Left forelimb (tissue), 1 donor: Measurements from ENCODE around the gene TRABD2A.

ENCODE experiments used
- DNase-seq: peaks from one replicate; pipeline ENCODE4 v3.0.0-alpha.2; 2018; ENCODE audit warnings: low spot score

TRABD2A gene

DNA sequence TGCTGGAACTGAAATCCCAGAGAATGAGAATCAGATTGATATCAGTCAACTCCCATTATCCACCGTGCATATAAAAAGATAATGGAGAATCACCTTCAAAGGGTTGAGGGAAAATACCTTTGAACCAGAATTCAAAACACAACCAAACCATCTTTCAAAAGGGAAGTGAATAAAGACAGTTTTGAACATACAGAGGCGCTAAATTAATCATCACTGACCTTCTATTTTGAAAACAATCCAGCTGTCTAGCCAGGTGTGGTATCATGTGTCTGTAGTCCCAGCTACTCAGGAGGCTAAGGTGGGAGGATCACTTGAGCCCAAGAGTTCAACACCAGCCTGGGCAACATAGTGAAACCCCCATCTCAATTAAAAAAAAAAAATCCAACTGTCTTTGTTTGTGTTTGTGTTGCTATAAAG, 63.6 kb downstream of the TRABD2A start:
- DNase-seq = no peak

GRCh38 chr2:84816426-84817026, 64.4 kb downstream of the TRABD2A start:
- no peak for DNase-seq

GRCh38 chr2:84815146-84815545, 65.7 kb downstream of the TRABD2A start:
- no peak for DNase-seq

DNA sequence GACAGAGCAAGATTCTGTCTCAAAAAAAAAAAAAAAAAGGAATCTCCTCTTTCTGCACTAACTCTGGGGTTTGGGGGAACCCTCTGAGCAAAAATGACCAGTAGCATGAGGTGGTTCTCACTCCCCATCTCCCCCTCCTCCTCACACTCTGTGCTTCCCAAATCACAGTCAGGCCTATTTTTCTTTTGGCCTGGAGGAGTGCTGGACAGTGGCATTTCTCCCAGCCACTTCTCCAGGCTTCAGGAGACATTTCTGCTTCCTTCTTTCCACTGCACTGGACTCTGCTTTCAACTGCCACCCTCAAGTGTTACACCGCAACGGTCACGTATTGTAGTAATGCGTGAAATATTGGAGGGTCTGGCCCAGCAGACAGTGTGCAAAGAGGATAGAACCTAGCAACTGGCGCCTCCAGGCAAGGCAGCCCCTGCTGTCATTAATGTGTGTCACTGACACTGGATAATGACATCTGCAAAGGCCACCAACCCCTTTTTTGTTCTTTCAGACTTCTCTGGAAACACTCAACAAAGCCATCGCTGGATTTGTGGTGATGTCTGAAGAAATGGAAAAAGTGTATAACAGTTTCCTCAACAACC, 68.9 kb downstream of the TRABD2A start:
- DNase-seq = no peak

DNA sequence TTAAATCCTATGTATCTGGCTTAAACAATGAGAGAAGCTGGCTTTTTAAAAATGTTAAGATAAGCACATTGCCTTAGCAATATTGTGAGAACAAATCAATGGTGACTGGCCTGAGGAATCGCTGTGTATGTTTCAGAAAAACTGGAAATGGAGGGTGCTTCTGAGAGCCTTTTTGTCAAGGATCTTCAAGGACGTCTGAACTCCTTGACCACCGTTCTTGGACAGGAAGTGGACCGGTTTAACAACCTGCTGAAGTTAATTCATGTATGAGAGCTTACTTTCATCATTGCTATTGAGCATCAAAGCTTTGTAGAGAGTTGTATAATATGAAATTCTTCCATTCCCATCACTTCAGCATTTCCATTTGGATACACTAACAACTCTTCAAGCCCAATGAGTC, 72.6 kb downstream of the TRABD2A start:
- DNase-seq = no peak

DNA sequence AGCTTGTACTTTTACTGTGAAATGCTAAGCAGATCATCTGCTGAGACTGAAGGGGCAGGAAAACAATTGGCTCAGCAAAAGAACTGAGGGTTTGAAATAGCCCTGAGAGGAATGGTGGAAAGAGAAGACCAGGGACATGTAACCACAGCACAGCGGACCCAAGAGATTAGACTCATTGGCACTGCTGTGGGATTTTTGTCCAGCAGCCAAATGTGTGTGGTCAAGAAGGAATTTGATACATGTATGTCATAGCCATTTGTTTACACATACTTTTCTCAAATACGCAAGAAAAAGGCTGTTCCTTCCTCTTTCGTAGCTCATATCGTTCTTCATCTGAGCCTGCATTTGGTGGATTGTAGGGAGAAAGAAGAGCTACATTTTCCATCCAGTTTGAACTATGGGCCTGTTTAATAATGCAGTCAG, 73.8 kb downstream of the TRABD2A start:
- no peak for DNase-seq

DNA sequence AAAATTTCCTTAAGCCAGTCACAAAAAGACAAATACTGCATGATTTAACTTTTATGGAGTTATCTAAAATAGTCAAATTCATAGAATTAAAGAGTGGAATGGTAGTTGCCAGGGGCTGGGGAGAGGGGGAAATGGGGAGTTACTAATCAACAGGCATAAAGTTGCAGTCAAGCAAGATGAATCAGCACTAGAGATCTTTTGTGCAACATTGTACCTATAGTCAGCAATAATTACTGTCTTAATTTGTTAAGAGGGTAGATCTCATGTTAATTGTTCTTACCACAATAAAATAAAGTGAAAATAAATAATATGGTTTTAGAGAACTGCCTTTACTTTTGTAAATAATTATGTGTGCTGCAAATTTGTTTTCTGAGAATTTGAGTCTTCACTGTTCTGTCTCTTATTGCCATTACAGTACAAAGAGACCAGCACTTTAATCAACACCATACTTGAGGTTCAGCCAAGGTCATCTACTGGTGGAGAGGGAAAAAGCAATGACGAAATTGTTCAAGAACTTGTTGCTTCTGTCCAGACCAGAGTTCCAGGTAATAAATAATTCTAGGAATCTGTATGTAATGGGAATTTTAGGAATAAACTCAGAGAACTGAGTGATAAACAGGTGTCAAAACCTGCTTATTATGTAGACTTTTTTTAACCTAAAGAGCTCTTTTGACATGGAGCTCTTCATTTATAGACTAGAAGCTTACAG, 75.5 kb downstream of the TRABD2A start:
- DNase-seq = no peak

DNA sequence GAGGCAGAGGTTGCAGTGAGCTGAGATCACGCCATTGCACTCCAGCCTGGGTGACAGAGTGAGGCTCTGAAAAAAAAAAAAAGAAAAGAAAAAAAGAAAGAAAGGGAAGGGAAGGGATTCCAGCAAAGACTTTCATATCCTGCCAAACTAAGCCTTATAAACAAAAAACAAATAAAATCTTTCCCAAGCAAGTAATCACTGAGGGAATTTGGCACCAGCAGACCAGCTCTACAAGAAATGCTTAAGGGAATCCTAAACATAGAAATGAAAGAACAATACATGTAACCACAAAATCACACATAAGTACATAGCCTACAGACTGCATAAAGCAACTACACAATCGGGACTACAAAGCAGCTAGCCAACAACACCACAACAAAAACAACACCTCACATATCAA, 79.1 kb downstream of the TRABD2A start:
- no peak for DNase-seq

DNA sequence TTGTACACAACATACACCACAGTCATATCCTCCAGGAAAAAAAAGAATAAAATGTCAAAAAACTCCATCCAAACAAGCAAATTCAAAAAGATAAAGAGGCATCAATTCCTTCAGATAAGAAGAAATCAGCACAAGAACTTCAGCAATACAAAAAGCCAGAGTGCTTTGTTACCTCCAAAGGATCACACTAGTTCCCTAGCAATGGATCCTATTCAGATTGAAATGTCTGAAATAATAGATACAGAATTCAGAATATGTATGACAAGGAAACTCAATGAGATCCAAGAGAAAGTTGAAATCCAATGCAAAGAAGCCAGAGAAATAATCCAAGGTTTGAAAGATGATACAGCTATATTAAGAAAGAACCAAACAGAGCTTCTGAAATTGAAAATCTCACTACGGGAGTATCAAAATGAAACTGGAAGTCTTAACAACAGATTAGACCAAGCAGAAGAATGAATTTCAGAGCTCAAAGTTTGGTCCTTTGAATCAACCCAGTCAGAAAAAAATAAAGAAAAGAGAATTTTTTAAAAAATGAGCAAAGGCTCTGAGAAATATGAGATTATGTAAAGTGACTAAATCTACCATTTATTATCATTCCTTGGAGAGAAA, 80.6 kb downstream of the TRABD2A start:
- DNase-seq = no peak

- DNase-seq = no peak
Measured at GRCh38 chr2:84799772-84800171, 81.1 kb downstream of the TRABD2A start.

GRCh38 chr2:84797271-84797670, 83.6 kb downstream of the TRABD2A start:
- no peak for DNase-seq

DNA sequence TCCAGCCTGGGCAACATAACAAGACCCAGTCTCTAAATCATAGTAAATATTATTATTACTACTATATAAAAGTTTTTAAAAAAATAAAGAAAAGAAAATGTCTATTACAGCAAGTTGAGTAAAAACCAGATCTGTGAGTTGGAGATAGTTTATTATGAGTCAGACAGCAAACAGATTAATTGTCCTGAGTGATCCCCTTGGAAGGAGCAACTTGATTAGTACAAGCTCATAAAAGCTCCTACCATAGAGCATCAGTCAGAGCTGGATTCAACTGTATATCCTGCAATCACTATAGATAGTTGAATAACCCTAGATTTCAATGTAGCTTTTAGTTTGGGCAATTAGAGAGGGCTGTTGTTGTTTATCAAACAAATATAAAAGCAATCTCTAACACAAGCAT, 84.1 kb downstream of the TRABD2A start:
- DNase-seq = no peak

DNA sequence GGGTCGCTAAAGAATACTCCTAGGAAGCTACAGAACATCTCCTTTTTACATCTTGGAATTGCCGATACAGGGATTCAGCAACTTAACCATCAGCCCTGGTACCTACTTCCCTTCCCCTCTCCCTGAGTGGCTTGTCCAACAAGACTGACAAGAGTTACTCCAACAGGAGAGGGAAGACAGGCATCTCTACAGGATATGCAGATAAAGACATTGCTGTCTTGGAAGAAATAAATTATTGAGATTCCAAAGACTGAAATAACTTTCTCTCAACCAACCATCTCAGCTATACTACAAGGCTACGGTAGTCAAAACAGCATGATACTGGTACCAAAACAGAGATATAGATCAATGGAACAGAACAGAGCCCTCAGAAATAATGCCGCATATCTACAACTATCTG, 87.2 kb downstream of the TRABD2A start:
- DNase-seq = no peak

DNA sequence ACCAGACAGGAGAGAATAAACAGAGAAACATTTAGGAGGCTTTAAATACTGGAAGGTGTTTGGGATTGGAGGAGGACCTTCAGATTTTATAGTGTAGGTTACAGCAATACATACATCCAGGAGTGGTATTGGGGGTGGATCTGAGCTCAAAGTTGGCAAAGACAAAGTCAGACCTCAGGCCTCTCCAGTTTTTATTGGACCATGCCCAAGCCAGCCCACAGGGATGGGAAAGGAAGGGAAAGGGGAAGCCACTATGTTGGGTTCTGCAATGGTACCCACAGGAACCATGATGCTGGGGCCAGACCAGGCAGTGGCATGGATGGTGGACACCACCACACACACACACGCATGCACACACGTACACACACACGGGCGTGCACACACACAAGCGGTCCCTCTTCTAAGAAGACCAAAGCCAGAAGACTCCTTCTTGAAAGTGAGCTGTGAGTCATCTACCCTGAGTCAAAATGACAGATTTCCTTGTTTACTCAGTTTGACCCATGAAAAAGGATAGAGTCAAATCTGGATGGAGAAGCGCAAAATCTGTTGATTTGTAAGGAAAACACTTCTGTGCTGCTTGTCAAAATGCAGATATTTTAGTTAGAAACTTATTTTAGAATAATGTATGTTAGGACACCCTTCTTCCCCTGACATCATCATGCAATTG, 87.9 kb downstream of the TRABD2A start:
- no peak for DNase-seq

DNA sequence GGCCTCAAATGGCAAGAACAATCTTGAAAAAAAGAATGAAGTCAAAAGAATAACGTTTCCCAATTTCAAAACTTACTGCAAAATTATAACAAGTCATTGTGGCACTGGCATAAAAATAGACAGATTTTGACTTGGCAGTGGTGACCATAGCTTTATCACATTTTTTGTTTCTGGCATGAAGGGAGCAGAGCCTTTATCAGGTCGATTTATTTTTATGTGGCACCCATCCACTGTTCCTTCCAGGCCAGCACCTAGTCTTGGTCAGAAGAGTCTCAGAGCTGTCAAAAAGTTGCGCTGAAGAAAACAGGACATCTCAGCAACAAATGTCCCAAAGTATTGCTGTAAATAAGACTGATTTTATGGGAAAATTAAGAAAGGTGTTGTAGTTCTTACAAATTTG, 92.4 kb downstream of the TRABD2A start:
- no peak for DNase-seq

- no peak for DNase-seq
Measured at GRCh38 chr2:84788027-84788426, 92.9 kb downstream of the TRABD2A start.

- DNase-seq = no peak
Measured at GRCh38 chr2:84786601-84787000, 94.3 kb downstream of the TRABD2A start.

DNA sequence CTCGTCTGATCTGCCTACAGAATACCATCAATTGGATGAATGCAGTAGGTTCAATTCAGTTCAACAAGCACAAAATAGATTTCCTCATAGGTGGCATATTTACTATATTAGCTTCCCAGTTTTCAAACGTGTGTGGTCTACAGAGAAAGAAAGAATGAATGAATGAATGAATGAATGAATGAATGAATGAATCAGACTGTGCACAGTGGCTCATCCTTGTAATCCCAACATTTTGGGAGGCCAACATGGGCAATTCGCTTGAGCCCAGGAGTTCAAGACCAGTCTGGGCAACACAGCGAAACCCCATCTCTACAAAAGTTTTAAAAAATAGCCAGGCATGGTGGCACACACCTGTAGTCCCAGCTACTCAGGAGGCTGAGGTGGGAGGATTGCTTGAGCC, 94.9 kb downstream of the TRABD2A start:
- no peak for DNase-seq

- DNase-seq = no peak
Measured at GRCh38 chr2:84782717-84783442, 98.0 kb downstream of the TRABD2A start.

- DNase-seq = no peak
Measured at GRCh38 chr2:84781942-84782716, 98.8 kb downstream of the TRABD2A start.

DNA sequence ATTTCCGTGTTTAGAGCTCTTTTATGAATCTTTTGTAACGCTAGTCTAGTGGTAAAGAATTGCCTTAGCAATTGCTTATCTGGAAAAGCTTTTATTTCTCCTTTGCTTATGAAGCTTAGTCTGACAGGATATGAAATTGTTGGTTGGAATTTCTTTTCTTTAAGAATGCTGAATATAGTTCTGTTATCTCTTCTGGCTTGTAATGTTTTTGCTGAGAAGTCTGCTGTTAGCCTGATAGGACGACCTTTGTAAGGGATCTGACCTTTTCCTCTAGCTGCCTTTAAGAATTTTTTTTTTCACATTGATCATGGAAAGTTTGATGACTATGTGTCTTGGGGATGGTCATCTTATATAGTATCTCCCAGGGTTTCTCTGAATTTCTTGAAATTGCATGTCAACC, 101.1 kb downstream of the TRABD2A start:
- DNase-seq = no peak
